Measurements from ENCODE around the gene PDCD11. TPM values are rescaled to one million over a fixed set of nuclear protein-coding genes. Genes with fewer than 3 reads are reported as not detected.

Gene PDCD11
- total and polyA plus RNA-seq, 2 of the 8 experiments (the other 6 are each of a cell fraction or from before 2014, with no cell fraction given) = 18.1 to 79.1 TPM

DNA sequence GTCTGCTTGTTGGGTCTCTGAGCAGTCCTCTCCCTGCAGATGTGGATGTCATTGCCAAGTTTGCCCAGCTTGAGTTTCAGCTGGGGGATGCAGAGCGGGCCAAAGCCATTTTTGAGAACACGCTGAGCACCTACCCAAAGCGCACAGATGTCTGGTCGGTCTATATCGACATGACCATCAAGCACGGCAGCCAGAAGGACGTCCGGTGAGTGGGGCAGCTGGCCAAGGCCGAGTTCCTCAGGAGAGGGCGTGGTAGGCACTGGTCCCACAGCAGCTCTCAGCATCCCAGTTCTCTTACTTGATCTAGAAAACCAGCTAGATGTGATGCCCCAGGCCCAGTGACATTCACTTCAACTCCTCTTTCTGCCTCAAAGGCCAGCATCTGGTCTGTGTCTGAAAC, 48.1 kb downstream of the PDCD11 start:
- no peaks in the 10 kb centered on the region for H3K9me3 ChIP-seq (ENCODE audit: insufficient read depth in 2 of 2, low read depth in 1 of 2, low read length in 1 of 2)
- H3K56ac ChIP-seq (replicated peaks; ENCODE audit: insufficient read length, low read depth, low read length) = no peak overlapping the region
- no peaks in the 10 kb centered on the region for H3K79me2 ChIP-seq (ENCODE audit: control insufficient read depth in 1 of 2, insufficient read depth in 2 of 2, low read length in 2 of 2)
- no peaks in the 10 kb centered on the region for H3K23me2 ChIP-seq (ENCODE audit: low read depth, low read length)
- H3K4me3 ChIP-seq (ENCODE audit: extremely low read depth in 1 of 4, insufficient read depth in 2 of 4, low read depth in 3 of 4, low read length in 4 of 4) = no peak overlapping the region
- H3K27ac ChIP-seq (ENCODE audit: low read depth, low read length) = no peak overlapping the region
- H3K23ac ChIP-seq (ENCODE audit: insufficient read length) = no peak overlapping the region
- ChIA-PET CTCF (ENCODE audit: partially characterized antibody) (interaction anchor here (0.9 to 4.3 kb wide), 7 partner anchors 10 to 120 kb away, joined by 3 to 21 read pairs (median 3); partner anchors contain the start of gene CALHM3), POLR2A (ENCODE audit: partially characterized antibody) (interaction anchor here (1.3 kb wide), 1 partner anchor 8 kb away, joined by 3 read pairs; no protein-coding TSS in a partner anchor)
- H4K20me1 ChIP-seq (replicated peaks in 1 of 2; ENCODE audit: control insufficient read depth in 1 of 2, insufficient read depth in 2 of 2, low read length in 2 of 2) = peaks cover 3 to 11% of the 10 kb centered on the region in 2 experiments
- H2AK5ac ChIP-seq (ENCODE audit: low read depth, low read length) = no peak overlapping the region
- no peak overlapping the region for H3K14ac ChIP-seq (ENCODE audit: insufficient read length)
- no peak overlapping the region for H3K18ac ChIP-seq (ENCODE audit: extremely low read depth, low read length)
- H2BK15ac ChIP-seq (ENCODE audit: low read length) = no peak overlapping the region
- H3K27me3 ChIP-seq (replicated peaks in 1 of 4; ENCODE audit: control insufficient read depth in 3 of 4, extremely low read depth in 1 of 4, insufficient read depth in 3 of 4, low read length in 3 of 4) = no peaks in the 10 kb centered on the region
- H4K5ac ChIP-seq (ENCODE audit: insufficient read length, low read depth, low read length) = no peak overlapping the region
- peaks cover 33 to 76% (median 67%) of the 10 kb centered on the region in 4 experiments for H3K36me3 ChIP-seq (ENCODE audit: control insufficient read depth in 2 of 4, insufficient read depth in 4 of 4, low read length in 3 of 4)
- no peak overlapping the region for H3K9ac ChIP-seq (replicated peaks in 1 of 4; ENCODE audit: extremely low read depth in 1 of 4, low read depth in 3 of 4, low read length in 3 of 4)
- no peak overlapping the region for H2BK120ac ChIP-seq (replicated peaks; ENCODE audit: low read depth, low read length)
- DNase-seq (ENCODE audit: low read depth in 1 of 2, low spot score in 2 of 2) (no peak), FAIRE-seq (no peak)
- no peaks in the 10 kb centered on the region; the same call in 1 of the 2 replicates for H3K79me1 ChIP-seq (ENCODE audit: low read depth, low read length)
- H3K4me2 ChIP-seq (ENCODE audit: insufficient read depth in 1 of 2, low read depth in 2 of 2, low read length in 2 of 2) = no peak overlapping the region
- no peak overlapping the region for H3K4ac ChIP-seq (replicated peaks; ENCODE audit: insufficient read length, low read depth, low read length)
- no peak overlapping the region for H2BK12ac ChIP-seq (ENCODE audit: low read depth, low read length)
- no peak overlapping the region for H4K8ac ChIP-seq (ENCODE audit: extremely low read depth, insufficient read depth, low read length)
- H2BK5ac ChIP-seq (ENCODE audit: low read depth, low read length) = no peak overlapping the region
- WGBS, 2 experiments (ENCODE audit: extremely low coverage in 1 of 2, insufficient coverage in 1 of 2, insufficient read length in 1 of 2, insufficient replicate concordance in 2 of 2, low coverage in 1 of 2, low lambda C conversion rate in 2 of 2, missing lambda C conversion rate in 1 of 2) = 93% methylated on average over 10 of the region's 10 CpGs; no CpG with 5 or more reads in 1 of the 2 experiments
- H2BK20ac ChIP-seq (ENCODE audit: low read length) = no peak overlapping the region
- no peak overlapping the region for H4K91ac ChIP-seq (replicated peaks; ENCODE audit: insufficient read length, low read length)
- H2AFZ ChIP-seq (ENCODE audit: low read length) = no peak overlapping the region
- TF ChIP-seq BACH1 (IDR thresholded peaks at IDR 0.05; ENCODE audit: low read length) (no peak), EGR1 (IDR thresholded peaks at IDR 0.05; ENCODE audit: borderline replicate concordance, low read depth, low read length) (no peak), RBBP5 (IDR thresholded peaks at IDR 0.05; ENCODE audit: borderline replicate concordance, low read depth, low read length) (no peak), KDM1A (IDR thresholded peaks at IDR 0.05; ENCODE audit: borderline replicate concordance, low read length) (no peak), CEBPB (IDR thresholded peaks at IDR 0.05; ENCODE audit: low read depth, low read length) (no peak), SIRT6 (IDR thresholded peaks at IDR 0.05; ENCODE audit: low read length) (no peak), RAD21 (IDR thresholded peaks at IDR 0.05 in 1 of 2, conservative IDR thresholded peaks at IDR 0.05 in 1 of 2; ENCODE audit: low read depth in 2 of 2, low read length in 2 of 2) (no peak), POU5F1 (IDR thresholded peaks at IDR 0.05; ENCODE audit: low read depth, low read length) (no peak)
- TF ChIP-seq, protein P1, sequence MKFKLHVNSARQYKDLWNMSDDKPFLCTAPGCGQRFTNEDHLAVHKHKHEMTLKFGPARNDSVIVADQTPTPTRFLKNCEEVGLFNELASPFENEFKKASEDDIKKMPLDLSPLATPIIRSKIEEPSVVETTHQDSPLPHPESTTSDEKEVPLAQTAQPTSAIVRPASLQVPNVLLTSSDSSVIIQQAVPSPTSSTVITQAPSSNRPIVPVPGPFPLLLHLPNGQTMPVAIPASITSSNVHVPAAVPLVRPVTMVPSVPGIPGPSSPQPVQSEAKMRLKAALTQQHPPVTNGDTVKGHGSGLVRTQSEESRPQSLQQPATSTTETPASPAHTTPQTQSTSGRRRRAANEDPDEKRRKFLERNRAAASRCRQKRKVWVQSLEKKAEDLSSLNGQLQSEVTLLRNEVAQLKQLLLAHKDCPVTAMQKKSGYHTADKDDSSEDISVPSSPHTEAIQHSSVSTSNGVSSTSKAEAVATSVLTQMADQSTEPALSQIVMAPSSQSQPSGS (IDR thresholded peaks at IDR 0.05; ENCODE audit: low read length) = no peak
- no peaks in the 10 kb centered on the region for H3K4me1 ChIP-seq (replicated peaks in 1 of 4; ENCODE audit: control insufficient read depth in 3 of 4, insufficient read depth in 4 of 4, low read length in 3 of 4)
